Hematopoietic multipotent progenitor cell treated with erythropoietin and hydrocortisone succinate and interleukin-3 and kit ligand, for 8 days (in vitro differentiated cells): ENCODE measurements around the gene RNF5.
"Not testable (repeated sequence)": the region's sequence is repeated elsewhere in the genome, so short reads cannot be mapped to it uniquely, and the experiment has no call there.

Experiments used
- DNase-seq: peaks from one replicate; pipeline ENCODE4 v3.0.0-alpha.2; 2015

Gene RNF5

DNA sequence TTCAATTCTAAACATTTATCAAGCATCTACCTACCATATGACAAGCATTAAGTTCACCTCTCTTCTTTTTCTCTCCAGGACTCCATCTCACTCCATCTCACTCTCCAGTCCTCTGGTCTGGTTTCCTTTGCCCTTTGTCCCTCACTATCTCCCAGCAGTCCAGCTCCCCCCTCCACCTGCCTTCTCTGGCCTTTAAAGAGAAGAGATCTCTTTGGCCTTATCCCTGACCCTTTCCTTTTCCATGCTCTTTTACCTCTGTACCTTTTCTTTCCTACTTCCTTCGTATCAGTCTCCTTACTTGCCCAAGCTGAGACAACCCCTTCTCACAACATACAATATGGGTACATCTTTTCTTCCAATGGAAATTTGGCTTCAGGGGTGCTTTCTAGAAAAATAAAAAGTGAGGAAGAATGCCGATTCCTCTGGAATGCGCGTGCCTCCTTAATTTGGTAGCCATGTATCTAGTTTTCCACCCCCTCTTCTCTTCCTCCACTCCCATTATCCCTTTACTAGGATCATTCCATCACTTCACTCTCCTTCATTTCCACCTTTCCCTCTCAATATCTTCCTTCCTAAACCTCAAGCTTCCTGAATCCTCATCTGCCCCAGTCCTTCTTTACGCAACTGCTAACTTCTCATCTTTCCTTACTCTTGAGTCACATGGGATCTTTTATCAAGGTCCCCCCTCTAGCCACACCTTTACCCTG, 1.6 kb upstream of the RNF5 start:
- no peak for DNase-seq

DNA sequence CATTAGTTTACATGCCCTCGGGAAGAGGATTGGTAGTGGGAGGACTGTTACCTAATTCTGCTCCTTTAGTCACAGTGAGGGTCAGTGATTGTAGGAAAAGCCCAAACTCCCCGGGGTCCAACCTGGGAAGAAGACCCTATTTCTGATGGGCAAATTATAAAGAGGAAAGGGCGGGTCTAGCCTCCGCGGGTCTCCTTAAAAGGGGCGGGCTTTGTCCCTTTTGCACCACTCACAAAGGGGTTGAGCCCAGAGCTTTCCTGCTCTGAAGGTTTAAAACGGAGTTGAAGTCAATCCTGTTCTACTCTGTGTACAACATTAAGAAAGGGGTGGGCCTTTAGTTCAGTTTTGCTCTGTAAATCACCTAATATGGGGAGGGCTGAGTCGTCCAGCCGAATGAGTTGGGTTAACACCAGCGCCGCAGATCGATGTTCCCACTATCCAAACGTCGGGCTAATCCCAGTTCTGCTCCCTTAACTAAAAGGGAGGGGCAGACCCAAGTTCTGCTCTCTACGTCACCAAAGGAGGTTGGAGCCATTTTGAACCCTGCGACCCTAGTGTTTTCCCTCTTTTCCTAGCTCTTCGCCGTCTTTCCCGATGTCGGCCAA, 920 bp upstream of the RNF5 start:
- peak; percentile 76 for DNase-seq

DNA sequence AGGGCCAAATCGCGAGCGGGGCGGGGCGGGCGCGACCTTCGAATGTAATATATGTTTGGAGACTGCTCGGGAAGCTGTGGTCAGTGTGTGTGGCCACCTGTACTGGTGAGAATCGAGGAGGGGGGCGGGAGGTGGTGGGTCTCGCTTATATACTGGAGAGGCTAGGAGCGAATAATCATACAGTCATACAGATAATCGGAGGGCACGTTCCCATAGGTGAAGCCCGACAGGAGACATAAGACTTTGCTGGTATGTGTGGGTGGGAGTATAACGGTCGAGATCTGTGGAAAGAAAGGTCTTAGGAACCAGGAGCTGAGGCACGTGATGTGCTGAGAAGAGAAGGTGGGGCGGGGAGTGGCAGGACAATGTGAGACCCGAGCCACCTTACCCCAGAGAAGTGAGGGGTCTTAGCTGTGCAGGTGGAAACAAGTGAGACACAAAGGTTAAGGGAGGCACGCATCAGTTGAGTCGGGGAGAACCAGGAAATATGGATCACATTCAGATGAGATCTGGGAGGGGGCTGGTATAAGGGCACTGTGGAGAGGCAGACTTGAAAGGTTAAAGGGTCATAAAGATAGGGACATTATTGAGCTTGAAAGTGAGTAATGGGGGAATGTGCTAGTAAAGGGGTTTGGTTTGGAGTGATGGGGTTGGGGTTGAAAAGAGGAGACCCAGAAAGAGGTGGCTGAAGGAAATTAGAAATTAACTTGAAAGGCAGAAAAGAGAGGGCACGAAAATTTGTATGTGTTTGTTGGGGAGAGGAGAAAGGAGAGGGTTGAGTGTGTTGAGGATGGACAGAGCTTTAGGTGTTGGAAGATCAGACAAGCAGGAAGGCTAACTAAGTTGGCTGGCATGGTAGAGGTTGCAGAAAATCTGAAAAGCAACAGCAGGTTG, 589 bp downstream of the RNF5 start:
- DNase-seq: peak; percentile 43

DNA sequence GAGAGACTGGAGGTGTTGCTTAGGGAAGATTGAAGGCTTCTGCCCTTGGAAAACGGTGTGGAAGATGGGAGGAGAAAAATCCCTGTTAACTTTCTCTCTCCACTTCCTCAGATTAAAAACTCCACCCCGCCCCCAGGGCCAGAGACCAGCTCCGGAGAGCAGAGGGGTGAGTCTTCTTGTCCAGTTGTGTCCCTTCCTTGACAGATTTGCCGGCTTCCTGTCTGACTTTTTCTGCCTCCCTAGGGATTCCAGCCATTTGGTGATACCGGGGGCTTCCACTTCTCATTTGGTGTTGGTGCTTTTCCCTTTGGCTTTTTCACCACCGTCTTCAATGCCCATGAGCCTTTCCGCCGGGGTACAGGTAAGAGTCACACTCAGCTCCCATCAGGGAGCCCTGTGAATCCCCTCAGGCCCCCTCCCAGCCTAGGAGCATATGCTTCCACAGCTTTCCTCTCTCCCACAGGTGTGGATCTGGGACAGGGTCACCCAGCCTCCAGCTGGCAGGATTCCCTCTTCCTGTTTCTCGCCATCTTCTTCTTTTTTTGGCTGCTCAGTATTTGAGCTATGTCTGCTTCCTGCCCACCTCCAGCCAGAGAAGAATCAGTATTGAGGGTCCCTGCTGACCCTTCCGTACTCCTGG, 1.7 kb downstream of the RNF5 start:
- DNase-seq: no peak

DNA sequence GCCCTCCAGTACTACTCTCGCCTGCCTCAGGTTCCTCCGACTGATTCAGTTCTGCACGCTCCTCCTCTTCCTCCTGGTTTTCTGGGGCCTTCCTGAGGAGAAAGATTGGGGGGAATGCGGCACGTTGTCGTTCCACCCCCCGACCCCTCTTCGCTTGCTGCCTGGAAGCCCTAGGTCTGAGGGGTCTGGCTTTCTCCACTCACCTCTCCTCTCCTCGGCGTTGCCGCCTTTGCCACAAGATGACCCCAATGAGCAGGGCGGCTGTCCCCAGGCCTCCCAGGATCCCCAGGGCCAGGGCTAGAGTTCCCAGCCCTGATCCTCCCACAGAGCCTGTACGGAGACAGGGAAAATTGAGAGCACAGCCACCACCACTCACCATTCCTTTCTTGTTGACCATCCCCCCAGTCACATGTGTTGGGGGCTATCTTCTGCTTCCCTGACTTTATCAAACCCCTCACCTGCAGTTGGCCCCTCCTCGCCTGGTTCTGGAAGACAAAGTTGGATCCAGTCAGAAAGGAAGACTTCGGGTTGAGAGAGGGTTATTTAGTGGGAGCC, 3.0 kb downstream of the RNF5 start:
- DNase-seq: no peak

DNA sequence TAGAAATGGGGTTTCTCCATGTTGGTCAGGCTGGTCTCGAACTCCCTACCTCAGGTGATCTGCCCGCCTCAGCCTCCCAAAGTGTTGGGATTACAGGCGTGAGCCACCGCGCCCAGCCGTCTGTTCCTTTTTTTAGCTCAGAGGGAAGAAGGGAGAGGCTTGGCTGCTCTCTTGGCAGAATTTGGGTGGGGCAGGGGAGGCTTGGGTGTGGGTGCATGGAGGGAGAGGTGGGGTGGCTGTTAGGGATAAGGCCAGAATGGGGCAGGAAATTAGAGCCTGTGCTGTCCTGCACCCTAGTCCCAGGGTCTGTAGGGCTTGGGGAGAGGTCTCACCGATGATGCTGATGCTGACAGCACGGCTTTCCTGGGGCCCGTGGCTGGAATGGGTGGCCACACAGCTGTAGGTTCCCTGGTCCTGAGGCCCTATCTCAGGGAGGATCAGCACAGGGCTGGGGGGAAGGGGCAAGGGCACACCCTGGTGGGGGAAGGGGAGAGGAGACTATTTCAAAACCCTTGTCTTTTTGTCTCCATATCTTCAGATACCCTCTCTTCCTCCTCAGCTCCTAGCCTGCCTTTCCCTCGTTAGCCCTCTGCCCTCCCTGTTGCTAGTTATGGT, 3.8 kb downstream of the RNF5 start:
- DNase-seq: peak; percentile 81

DNA sequence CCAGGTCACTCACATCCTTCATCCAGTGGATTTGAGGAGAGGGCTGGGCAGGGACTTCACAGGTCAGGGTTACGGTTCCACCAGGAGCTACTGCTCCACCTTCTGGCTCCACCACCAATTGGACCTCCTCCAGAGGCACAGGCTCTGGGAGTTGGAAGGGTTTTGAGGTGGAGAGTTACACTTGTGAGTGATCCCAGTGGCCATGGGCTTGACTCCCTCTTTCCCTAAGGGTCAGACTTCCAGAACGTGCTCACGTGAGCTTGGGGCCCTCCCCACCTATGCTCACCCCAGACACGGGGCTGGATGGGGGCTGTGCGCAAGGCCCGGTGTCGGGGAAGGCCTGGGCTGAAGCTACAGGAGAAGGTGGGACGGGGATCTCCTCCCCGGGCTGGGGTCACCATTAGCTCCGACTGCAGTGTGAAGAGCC, 4.4 kb downstream of the RNF5 start:
- peak; percentile 40 for DNase-seq

DNA sequence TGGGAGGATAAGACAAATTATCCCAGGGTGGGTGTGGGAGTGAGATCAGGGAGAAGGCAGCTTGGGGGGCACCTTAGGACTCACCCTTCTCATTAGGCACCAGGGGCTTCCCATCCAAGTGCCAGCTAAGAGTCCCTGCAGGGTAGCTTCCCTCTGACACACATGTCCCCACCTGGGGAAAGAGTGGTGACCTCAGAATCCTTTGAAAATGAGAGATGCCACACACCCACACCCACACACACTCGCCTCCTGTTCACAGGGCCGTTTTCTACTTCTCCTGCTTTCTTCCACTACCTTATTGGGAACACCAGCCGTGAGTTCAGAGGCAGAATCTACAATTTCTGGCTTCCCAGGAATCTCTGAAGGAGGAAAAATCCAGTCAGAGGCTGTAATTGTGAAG, 4.8 kb downstream of the RNF5 start:
- no peak for DNase-seq

DNA sequence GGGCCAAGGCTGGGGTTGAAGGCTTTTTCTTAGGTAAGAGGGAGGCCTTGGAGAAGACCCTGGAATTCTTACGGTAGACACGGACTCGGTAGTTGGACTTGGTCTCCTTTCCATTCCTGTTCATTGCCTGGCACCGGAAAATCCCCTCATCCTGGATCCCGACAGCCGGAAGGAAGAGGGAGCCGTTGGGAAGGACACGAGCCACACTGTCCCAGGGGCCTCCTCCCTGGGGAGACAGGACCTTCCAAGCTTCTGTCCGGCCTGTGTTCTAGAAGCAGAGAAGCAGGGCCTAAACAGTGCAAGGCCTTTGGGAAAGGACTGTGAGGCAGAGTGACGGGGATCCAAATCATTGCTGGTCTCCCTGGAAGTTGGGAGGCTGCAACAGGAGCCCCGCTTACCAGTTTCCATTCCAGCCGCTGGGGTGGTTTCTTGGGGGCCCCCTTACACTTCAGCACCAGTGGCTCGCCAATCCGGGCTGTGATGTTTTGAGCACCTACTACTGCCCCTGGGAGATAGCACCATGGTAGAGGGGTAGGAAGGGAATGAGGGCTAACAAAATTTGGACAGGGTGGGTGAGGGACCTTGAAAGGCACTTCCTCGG, 5.4 kb downstream of the RNF5 start:
- no peak for DNase-seq

DNA sequence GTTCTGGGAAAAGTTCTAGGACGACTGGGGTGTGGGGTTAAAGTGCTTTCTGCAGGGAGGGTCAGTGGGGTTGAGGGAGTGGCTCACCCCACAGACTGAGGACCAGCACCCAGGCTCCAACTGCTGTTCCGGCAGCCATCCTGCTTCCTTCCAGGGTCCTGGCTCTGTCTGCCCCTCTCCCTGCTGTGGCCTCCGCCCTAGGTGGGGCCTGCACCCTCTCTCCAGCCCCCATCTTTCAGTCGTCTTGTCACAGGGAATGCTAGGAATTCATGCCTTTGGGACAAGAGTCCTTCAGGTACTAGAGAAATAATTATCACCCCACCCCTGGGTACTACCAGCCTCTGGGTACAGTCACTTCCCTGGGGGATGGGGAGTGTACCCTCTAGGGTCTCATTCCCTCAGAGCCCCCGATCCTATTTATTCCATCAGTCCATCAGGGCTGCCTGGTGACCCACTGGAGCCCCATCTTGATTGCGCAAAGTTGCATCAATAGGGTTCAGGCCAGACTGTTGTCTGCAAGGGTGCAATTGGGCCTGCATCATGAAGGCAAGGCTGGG, 6.0 kb downstream of the RNF5 start, which contains the start of gene AGER:
Gene AGER (minus strand): TSS at position 170 of the 557 bp plus-strand sequence. CDS start 31 bp downstream, at position 139.
- no peak for DNase-seq

DNA sequence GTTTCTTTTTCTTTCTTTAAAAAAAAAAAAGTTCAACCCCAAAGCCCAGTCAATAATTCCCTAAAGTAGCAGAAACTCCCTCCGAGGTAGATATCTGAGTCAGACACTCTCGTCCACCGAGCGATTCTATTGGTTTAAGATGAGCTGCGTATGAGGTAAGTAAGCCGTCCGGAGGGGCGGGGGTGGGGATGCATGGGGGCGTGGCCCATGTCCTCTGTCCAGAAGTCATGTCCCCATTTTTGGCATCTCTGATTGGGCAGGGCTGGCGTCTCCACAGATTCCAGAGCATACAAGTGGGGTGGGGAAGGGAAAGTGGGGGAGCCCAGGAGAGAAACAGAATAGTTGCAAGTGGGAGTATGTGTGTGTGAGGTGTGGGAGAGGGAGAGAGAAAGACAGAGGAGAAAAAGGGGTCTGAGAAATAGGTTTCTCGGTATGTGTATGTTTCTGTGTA, 7.5 kb downstream of the RNF5 start:
- peak; percentile 88 for DNase-seq

DNA sequence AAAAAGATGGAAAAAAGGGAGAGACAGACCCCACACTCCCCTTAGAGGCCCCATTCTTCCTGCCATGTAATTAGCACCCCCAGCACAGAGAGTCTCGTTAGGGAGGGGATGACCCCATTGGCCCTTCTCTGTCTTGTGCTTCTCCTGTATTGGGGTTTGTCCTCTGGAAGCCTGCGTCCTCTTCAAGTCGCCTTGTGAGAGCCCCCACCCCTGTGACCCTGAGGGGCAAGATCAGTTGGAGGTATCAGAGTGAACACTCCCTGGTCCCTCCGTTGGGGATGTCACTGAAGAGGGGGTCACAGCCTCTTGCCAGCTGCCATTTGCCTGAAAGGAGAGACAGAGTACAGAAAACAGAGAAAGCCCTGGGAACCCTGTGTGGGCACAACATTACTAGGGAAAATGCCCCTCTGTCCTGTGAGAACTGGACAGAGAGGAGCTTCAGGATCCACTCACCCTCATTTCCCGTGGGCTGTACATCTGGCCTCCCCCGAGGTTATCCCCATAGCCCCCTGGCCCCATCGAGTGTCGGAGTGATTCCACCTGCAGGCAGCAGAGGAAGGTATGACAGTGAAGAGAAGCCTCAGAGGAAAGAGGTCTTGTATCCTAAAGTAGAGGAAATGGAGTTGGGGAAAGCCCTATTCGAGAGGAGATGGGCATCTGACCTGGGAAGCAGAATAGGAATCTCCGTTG, 8.1 kb downstream of the RNF5 start:
- DNase-seq: not testable (repeated sequence)

DNA sequence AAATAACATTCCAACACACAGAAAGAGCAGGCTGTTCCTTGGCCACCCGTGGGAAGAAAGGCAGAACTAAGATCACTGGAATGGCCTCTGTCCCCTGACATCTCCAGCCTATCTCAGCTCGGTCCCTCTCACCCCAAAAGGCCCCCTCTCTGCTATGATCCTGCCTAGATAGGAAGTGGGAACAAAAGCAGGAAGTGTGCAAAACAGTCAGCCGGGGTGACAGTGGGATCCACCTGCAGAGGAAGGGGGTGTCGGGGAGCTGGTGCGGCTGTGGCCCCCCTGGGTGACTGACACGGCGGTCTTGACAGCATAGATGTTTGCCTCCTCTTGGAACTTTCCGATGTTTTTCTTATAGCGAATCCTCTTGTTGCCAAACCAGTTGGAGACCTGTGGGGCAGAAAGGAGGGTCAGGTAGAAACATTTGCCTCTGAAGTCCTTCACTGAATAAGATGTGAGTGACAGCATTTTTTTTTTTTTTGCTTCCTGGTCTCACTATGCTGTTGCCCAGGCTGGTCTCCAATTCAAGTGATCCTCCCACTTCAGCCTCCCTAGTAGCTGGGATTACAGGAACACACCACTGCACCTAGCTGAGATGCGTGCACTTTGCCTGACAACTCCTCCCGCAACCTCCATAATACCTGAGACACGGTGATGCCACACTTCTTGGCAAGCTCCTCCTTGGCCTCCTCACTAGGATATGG, 9.0 kb downstream of the RNF5 start:
- no peak for DNase-seq

DNA sequence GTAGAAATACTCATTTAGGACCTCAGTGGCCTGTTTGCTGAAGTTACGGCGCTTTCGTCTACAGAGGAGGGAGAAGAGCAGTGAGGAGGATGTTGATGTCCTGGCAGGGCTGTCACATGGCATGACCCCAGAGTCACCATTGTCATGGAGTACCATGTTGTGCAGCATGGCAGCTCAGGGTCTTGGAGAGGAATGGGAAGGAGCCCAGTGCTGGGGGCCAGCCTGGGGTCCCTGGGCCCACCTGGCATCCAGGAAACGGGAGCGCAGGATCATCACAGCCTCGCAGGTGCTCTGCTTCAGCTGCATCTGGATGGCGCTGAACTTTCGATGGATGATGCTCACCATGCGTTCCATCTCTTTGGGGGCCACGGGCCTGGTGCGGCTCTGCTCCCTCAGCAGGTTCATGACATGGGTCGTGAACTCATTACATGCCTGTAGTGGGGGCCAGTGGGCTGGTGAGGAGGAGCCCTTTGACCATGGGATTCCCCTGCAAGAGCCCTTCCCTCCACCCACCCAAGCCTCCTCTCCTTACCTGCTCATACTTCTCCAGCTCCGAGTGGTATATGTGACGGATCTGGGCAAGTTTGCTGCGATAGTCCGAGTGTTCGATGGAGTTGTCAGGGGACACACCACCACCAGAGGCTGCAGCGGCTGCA, 9.6 kb downstream of the RNF5 start:
- DNase-seq: not testable (repeated sequence)

DNA sequence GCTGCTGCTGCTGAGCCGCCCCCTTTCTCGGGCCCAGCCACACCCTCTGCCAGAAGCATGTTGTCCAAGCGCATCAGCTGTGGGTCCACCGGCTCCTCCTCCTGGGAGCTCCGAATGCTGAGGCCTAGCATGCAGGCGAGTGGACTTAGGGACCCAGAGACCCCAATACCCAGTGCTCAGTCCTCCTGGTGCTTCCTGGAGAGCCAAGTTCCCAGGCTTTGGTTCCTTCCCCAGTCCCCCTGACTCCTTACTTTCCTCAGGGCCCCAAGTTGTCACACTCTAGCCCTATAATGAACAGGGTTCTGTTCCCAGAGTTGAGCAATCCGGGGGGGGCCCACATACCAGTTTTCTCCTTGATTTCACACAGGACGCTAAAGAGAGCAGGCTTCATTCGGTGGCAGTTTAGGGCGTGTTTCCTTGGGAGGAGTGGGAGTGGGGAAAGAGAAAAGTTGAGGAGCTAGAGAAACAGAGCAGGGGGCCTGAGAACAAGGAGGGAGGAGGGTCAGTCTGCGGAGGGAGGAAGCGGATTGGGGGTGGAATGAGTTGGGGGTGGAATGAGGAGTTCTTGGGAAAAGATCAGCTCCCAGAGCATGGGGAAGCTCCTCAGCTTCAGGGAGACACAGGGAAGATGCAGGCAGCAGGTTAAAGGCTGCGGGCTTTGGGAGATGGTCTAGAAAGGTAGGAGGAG, 10.3 kb downstream of the RNF5 start:
- no peak for DNase-seq

DNA sequence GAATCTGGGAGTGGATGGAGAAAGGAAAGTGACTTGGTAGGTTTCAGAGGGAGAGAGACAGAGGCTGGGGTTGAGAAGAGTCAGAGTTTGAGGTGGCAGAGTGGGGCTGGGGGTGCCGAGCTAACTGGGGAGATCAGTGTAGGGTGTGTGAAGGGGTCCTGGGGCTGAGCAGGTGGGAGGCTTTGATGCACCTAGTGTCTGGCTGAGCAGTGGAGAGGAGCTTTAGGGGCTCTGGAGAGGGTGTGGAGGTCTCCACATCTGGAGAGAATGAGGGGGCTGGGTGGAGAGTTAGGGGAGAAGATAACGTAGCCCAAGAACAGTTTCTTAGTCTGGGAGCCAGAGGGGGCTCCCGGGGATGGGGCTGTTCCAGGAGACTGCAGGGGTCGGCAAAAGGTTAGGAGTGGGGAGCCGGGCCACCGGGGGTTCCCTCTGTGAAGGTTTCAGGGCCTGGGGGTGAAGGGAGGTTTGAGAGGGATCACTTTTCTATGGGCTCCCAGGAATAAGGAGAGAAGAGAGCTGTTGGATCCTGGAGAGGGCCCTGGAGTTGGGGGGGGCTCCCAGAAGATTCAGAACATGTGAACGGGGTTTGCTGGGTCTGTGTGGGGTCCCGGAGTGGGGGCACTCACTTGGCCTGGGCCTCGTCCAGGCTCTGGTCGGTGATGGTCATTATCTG, 11.0 kb downstream of the RNF5 start:
- no peak for DNase-seq

DNA sequence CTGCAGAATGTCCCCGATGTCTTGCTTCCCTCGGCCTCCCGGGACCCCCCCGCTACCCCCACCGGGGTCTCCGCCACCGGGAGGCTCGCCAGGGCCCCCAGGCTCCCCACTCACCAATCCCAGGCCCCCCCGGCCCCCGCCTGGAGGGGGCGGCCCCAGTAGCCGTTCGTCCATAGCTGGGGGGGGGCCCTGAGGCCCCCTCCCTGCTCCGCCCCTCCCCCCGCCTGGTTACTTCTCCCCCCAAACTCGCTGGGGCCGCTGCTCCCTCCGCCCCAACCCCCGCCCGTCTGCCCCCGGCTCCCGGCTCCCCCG, 11.5 kb downstream of the RNF5 start:
- DNase-seq: no peak

DNA sequence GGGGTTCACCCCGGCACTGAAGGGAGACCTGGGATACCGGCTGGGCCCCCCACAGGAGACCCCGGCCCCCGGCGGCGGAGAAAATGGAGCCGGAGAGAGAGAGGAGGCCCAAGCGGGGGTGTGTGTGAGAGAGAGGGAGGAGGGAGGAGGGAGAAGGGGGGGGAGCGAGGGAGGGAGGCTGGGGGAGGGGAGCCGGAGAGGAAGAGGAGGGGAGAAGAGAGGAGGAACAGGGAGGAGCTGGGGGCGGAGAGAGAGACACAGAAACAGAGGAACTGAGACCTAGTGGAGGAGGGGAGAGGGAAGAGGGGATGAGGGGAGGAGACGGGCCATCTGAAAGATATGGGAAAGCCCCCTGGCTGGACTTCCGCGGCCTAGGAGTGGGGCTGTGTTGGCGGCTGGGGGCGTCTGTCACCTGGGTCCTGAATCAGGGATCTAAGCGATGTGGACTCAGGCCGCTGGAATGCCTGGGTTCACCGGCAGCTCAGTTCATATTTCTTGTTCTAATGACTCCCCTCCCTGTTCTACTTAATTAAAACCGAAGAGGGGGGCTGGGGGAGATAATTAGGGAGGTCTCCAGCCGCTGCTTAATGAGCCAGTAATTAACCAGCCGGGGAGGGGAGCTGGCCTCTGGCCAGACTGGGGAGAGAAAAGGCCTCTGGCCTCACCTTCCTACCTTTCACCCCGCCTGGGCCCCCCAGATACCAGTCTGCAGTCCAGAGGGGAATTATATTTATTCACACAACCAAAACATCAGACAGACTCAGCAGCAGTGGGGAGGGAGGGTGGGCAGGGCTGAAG, 12.0 kb downstream of the RNF5 start, which contains the start of gene PBX2:
Gene PBX2 (minus strand): TSS at position 149 of the 798 bp plus-strand sequence. CDS start 287 bp downstream, outside the sequence.
- DNase-seq: peak; percentile 93
